OCI-LY7 (cell line): ENCODE measurements around the gene ISYNA1. TPM values are rescaled to one million over a fixed set of nuclear protein-coding genes. Genes with fewer than 3 reads are reported as not detected.

Experiments used
- BruUV-seq: library from RNA; stranded (reverse); fragments of 400-500 nt; replicated peaks from 2 replicates; lab custom pipeline; 2021; lab: Mats Ljungman, UMichigan
- CTCF ChIA-PET: fragments of 300-600 bp; sonication (Branson Sonifier 250); formaldehyde crosslinking; loops from one replicate; lab custom pipeline; 2022; ENCODE audit warnings: antibody characterized with exemption; ENCODE audit not compliant: unreplicated experiment; lab: Charles Lee
- POLR2A ChIA-PET: fragments of 300-600 bp; sonication (Branson Sonifier 250); formaldehyde crosslinking; loops from one replicate; lab custom pipeline; 2022; ENCODE audit warnings: antibody characterized with exemption; lab: Charles Lee
- DNase-seq: peaks from one replicate; pipeline ENCODE4 v3.0.0-alpha.2; 2015; ENCODE audit warnings: low spot score
- H2AFZ ChIP-seq: fragments of 200-600 bp; sonication (generic), shearing (Covaris generic); 2 replicates; pipeline ENCODE4 v1.6.1; 2014; ENCODE audit warnings: mild to moderate bottlenecking, antibody characterized with exemption, low read length, moderate library complexity
- H3K27ac ChIP-seq: fragments of 200-600 bp; sonication (generic); 2 replicates; pipeline ENCODE4 v1.5.1; 2014; ENCODE audit warnings: mixed run types, low read depth, mild to moderate bottlenecking, moderate library complexity, low read length, inconsistent platforms; ENCODE audit not compliant: poor library complexity, severe bottlenecking
- H3K36me3 ChIP-seq: fragments of 200-600 bp; sonication (generic); 2 replicates; pipeline ENCODE4 v1.6.1; 2014; ENCODE audit warnings: mild to moderate bottlenecking, antibody characterized with exemption, low read length, moderate library complexity, mixed read lengths; ENCODE audit not compliant: insufficient read depth
- H3K4me1 ChIP-seq: fragments of 200-600 bp; sonication (generic); 2 replicates; pipeline ENCODE4 v1.5.1; 2014; ENCODE audit warnings: mild to moderate bottlenecking, low read length; ENCODE audit not compliant: insufficient read depth, poor library complexity, severe bottlenecking
- H3K4me2 ChIP-seq: fragments of 200-600 bp; sonication (generic); 2 replicates; pipeline ENCODE4 v1.6.1; 2014; ENCODE audit warnings: mild to moderate bottlenecking, low read length
- H3K4me3 ChIP-seq: fragments of 200-600 bp; sonication (generic); 2 replicates; pipeline ENCODE4 v1.5.1; 2014; ENCODE audit warnings: mild to moderate bottlenecking, low read depth, low read length; ENCODE audit not compliant: poor library complexity, severe bottlenecking
- H3K79me2 ChIP-seq: fragments of 200-600 bp; sonication (generic); 2 replicates; pipeline ENCODE4 v1.6.1; 2016; ENCODE audit warnings: low read depth, mild to moderate bottlenecking, low read length, moderate library complexity, mixed read lengths; ENCODE audit not compliant: insufficient read depth
- H3K9me2 ChIP-seq: fragments of 200-600 bp; sonication (generic); 2 replicates; pipeline ENCODE4 v1.6.1; 2016; ENCODE audit warnings: mild to moderate bottlenecking, low read length, mixed read lengths; ENCODE audit not compliant: insufficient read depth
- H3K9me3 ChIP-seq: fragments of 200-600 bp; sonication (generic); 2 replicates; pipeline ENCODE4 v1.6.1; 2014; ENCODE audit warnings: mild to moderate bottlenecking, mixed run types, low read length, mixed read lengths
- H4K20me1 ChIP-seq: fragments of 200-600 bp; sonication (generic); 2 replicates; pipeline ENCODE4 v1.6.1; 2014; ENCODE audit warnings: mild to moderate bottlenecking, antibody characterized with exemption, low read length, moderate library complexity, mixed read lengths; ENCODE audit not compliant: insufficient read depth
- CTCF ChIP-seq: fragments of 200-600 bp; sonication (generic); conservative IDR thresholded peaks from 2 replicates; pipeline ENCODE4 v1.5.1; 2014; ENCODE audit warnings: mild to moderate bottlenecking, antibody characterized with exemption, low read length, moderate library complexity, mixed read lengths
- EZH2phosphoT487 ChIP-seq: fragments of 200-600 bp; sonication (generic); IDR thresholded peaks from 2 replicates; pipeline ENCODE4 v1.6.1; 2018; ENCODE audit warnings: low read depth, borderline replicate concordance, mild to moderate bottlenecking, mixed run types, antibody characterized with exemption, low read length, moderate library complexity, mixed read lengths
- intact Hi-C: fragments of 100-400 bp; cut with micrococcal nuclease; formaldehyde crosslinking; loops from one replicate; pipeline ENCODE4 v1.10.0; 2022; ENCODE audit not compliant: unreplicated experiment
- total RNA-seq, 2 experiments: library from RNA; depleted of rRNA in 1 of 2; stranded (reverse); fragments of >200 nt in 1 of 2; shearing (Covaris generic) in 1 of 2; gene quantifications; 2 replicates each; pipeline ENCODE4 v1.2.3, GENCODE V29; 2014 to 2022

ISYNA1 gene
- total RNA-seq, 2 experiments from 2014 or later = 1.8 to 8.9 TPM

GRCh38 chr19:18484992-18485391 is 47.1 kb upstream of the ISYNA1 start:
- no peaks in the 10 kb centered on the region for H3K79me2 ChIP-seq
- intact Hi-C loops = no loop called here
- no peaks in the 10 kb centered on the region for H3K9me3 ChIP-seq
- H3K4me1 ChIP-seq = peaks cover 5% of the 10 kb centered on the region
- ChIA-PET CTCF (no interaction called here), POLR2A (no interaction called here)
- H4K20me1 ChIP-seq = no peaks in the 10 kb centered on the region; the same call in 1 of the 2 replicates
- no peaks in the 10 kb centered on the region for H3K36me3 ChIP-seq
- TF ChIP-seq CTCF = 0 out of 2 replicates have a peak, but pooled peaks have one; percentile 33
- TF ChIP-seq EZH2phosphoT487 = no peak
- H3K9me2 ChIP-seq = no peaks in the 10 kb centered on the region
- no peak overlapping the region for H2AFZ ChIP-seq
- H3K27ac ChIP-seq = no peak overlapping the region
- no peak for DNase-seq
- no peak overlapping the region for H3K4me2 ChIP-seq
- no TSS peak for BruUV-seq
- H3K4me3 ChIP-seq = no peak overlapping the region

- Histone ChIP-seq H3K9me3 (no peaks in the 10 kb centered on the region), H3K4me3 (no peak overlapping the region), H3K9me2 (no peaks in the 10 kb centered on the region), H2AFZ (no peak overlapping the region), H3K36me3 (no peaks in the 10 kb centered on the region), H3K4me1 (peaks cover 22% of the 10 kb centered on the region), H3K4me2 (no peak overlapping the region), H3K79me2 (peaks cover 5% of the 10 kb centered on the region; the same call in 1 of the 2 replicates), H4K20me1 (no peaks in the 10 kb centered on the region; the same call in 1 of the 2 replicates), H3K27ac (no peak overlapping the region)
- DNase-seq = no peak
- intact Hi-C loops = no loop called here
- CTCF ChIA-PET = no interaction called here
- BruUV-seq = no TSS peak
- POLR2A ChIA-PET = no interaction called here
- TF ChIP-seq EZH2phosphoT487 (no peak), CTCF (no peak)
Observed at GRCh38 chr19:18483119-18483890, 45.4 kb upstream of the ISYNA1 start.
